ENCODE results near the gene CDCA5.

GRCh38 chr11:65059523-65059922 is 24.3 kb downstream of the CDCA5 start:
- TF ChIP-seq CTCF (conservative IDR thresholded peaks at IDR 0.05; ENCODE audit: low read depth, low read length) (no peak), EZH2phosphoT487 (IDR thresholded peaks at IDR 0.05; ENCODE audit: borderline replicate concordance, low read length) (no peak)
